ENCODE data around the gene POU2AF1. TPM values are rescaled to one million over a fixed set of nuclear protein-coding genes. Genes with fewer than 3 reads are reported as not detected.
A peak's percentile ranks its signal among the peaks of the same experiment; 100 is the strongest.

The POU2AF1 gene
- total RNA-seq, 1 donor from 2014 or later: not detected

GRCh38 chr11:111423250-111423615 lies 44.2 kb upstream of the POU2AF1 start:
- no peak overlapping the region for H3K27ac Mint-ChIP-seq (ENCODE audit: unreplicated experiment)
- H3K27me3 Mint-ChIP-seq (ENCODE audit: unreplicated experiment): peaks cover 25% of the 10 kb centered on the region
- DNase-seq (ENCODE audit: extremely low spot score, unreplicated experiment): no peak
- no peaks in the 10 kb centered on the region for H3K36me3 Mint-ChIP-seq (ENCODE audit: unreplicated experiment)
- TF ChIP-seq CTCF (IDR thresholded peaks at IDR 0.05): no peak
- H3K9me3 Mint-ChIP-seq (ENCODE audit: unreplicated experiment): no peaks in the 10 kb centered on the region
- H3K4me3 Mint-ChIP-seq (ENCODE audit: unreplicated experiment): no peak overlapping the region
- H3K4me1 Mint-ChIP-seq (ENCODE audit: unreplicated experiment): no peaks in the 10 kb centered on the region

- Mint-ChIP-seq H3K27ac (ENCODE audit: unreplicated experiment) (no peak overlapping the region), H3K27me3 (ENCODE audit: unreplicated experiment) (peaks cover 26% of the 10 kb centered on the region), H3K9me3 (ENCODE audit: unreplicated experiment) (no peaks in the 10 kb centered on the region), H3K4me3 (ENCODE audit: unreplicated experiment) (no peak overlapping the region), H3K36me3 (ENCODE audit: unreplicated experiment) (no peaks in the 10 kb centered on the region), H3K4me1 (ENCODE audit: unreplicated experiment) (no peaks in the 10 kb centered on the region)
- TF ChIP-seq CTCF (IDR thresholded peaks at IDR 0.05): peak; percentile 47
- DNase-seq (ENCODE audit: extremely low spot score, unreplicated experiment): no peak
Measured at GRCh38 chr11:111422494-111423249, 43.6 kb upstream of the POU2AF1 start.

- Mint-ChIP-seq H3K4me1 (ENCODE audit: unreplicated experiment) (no peaks in the 10 kb centered on the region), H3K4me3 (ENCODE audit: unreplicated experiment) (no peak overlapping the region), H3K27ac (ENCODE audit: unreplicated experiment) (no peak overlapping the region), H3K27me3 (ENCODE audit: unreplicated experiment) (peaks cover 22% of the 10 kb centered on the region), H3K36me3 (ENCODE audit: unreplicated experiment) (no peaks in the 10 kb centered on the region), H3K9me3 (ENCODE audit: unreplicated experiment) (no peaks in the 10 kb centered on the region)
- DNase-seq (ENCODE audit: extremely low spot score, unreplicated experiment): no peak
- no peak for TF ChIP-seq CTCF (IDR thresholded peaks at IDR 0.05)
Measured at GRCh38 chr11:111421251-111421650, 42.2 kb upstream of the POU2AF1 start.

GRCh38 chr11:111419641-111420327 lies 40.7 kb upstream of the POU2AF1 start:
- Mint-ChIP-seq H3K4me1 (ENCODE audit: unreplicated experiment) (no peaks in the 10 kb centered on the region), H3K27me3 (ENCODE audit: unreplicated experiment) (peaks cover 19% of the 10 kb centered on the region), H3K27ac (ENCODE audit: unreplicated experiment) (no peak overlapping the region), H3K4me3 (ENCODE audit: unreplicated experiment) (no peak overlapping the region), H3K9me3 (ENCODE audit: unreplicated experiment) (no peaks in the 10 kb centered on the region), H3K36me3 (ENCODE audit: unreplicated experiment) (no peaks in the 10 kb centered on the region)
- no peak for DNase-seq (ENCODE audit: extremely low spot score, unreplicated experiment)
- no peak for TF ChIP-seq CTCF (IDR thresholded peaks at IDR 0.05)

GRCh38 chr11:111419181-111419580 lies 40.1 kb upstream of the POU2AF1 start:
- H3K27ac Mint-ChIP-seq (ENCODE audit: unreplicated experiment): no peak overlapping the region
- peaks cover 19% of the 10 kb centered on the region for H3K27me3 Mint-ChIP-seq (ENCODE audit: unreplicated experiment)
- no peak for TF ChIP-seq CTCF (IDR thresholded peaks at IDR 0.05)
- H3K4me1 Mint-ChIP-seq (ENCODE audit: unreplicated experiment): no peaks in the 10 kb centered on the region
- no peaks in the 10 kb centered on the region for H3K36me3 Mint-ChIP-seq (ENCODE audit: unreplicated experiment)
- no peaks in the 10 kb centered on the region for H3K9me3 Mint-ChIP-seq (ENCODE audit: unreplicated experiment)
- no peak overlapping the region for H3K4me3 Mint-ChIP-seq (ENCODE audit: unreplicated experiment)
- DNase-seq (ENCODE audit: extremely low spot score, unreplicated experiment): no peak
